IPS-18c (cell line): ENCODE results near the gene NOL4.
"Not testable (repeated sequence)": the region's sequence is repeated elsewhere in the genome, so short reads cannot be mapped to it uniquely, and the experiment has no call there.

ENCODE experiments used
- H3K4me3 ChIP-seq: 2 replicates; pipeline ENCODE4 v1.7.0; 2013; ENCODE audit warnings: low read depth, mild to moderate bottlenecking, low read length, moderate library complexity; ENCODE audit not compliant: insufficient read depth
- H3K9me3 ChIP-seq: one replicate; pipeline ENCODE4 v1.6.1; 2013; ENCODE audit warnings: mild to moderate bottlenecking, low read length, moderate library complexity; ENCODE audit not compliant: control insufficient read depth, insufficient read depth

NOL4 gene, protein sequence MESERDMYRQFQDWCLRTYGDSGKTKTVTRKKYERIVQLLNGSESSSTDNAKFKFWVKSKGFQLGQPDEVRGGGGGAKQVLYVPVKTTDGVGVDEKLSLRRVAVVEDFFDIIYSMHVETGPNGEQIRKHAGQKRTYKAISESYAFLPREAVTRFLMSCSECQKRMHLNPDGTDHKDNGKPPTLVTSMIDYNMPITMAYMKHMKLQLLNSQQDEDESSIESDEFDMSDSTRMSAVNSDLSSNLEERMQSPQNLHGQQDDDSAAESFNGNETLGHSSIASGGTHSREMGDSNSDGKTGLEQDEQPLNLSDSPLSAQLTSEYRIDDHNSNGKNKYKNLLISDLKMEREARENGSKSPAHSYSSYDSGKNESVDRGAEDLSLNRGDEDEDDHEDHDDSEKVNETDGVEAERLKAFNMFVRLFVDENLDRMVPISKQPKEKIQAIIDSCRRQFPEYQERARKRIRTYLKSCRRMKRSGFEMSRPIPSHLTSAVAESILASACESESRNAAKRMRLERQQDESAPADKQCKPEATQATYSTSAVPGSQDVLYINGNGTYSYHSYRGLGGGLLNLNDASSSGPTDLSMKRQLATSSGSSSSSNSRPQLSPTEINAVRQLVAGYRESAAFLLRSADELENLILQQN

DNA sequence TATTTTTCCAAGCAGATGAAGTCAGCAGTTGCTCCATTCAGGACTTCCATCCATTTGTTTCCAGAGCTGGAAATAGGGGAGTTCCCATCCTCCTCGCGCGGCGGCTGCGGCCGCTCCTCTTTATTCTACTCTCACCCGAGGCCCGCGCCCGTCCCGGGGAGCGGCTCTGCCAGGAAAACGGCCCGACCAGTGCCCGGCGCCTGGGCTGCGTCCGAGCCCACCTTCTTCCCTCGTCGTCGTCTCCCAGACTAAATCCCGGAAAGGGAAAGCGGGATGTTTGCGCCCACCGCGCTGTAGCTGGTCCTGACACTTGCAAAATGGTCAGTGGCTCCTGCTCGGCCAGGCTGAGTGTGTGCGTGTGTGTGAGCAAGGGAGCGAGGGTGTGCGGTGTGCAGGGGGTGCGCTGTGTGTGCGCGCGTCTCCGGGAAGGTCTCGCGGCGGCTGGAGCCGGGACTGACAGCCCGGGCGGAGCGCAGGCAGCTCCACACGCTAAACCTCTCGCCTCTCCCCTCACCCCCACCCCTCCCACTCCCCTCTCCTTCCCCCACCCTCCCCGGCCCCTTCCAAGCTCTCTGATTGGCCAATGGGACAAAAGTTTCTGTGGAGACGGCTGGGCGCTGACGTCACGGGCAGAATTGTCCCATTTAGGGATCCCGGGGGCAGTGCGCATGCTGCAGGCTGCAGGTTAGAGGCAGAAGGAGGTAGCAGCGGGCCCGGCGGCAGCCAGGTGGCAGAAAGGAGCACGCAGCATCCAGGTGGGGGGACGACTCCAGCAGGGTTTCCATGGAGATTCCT, at the start of gene NOL4:
Gene NOL4, minus strand, starts transcription at position 491 of the 795 bp plus-strand sequence. CDS start 1,660 bp downstream, outside the sequence.
- peak within 1 kb of the TSS; percentile 67 for H3K4me3 ChIP-seq
- H3K9me3 ChIP-seq: no peaks in the 10 kb centered on the region

- not testable (repeated sequence) for H3K9me3 ChIP-seq, H3K4me3 ChIP-seq
These were observed 41.3 kb upstream of the NOL4 start for GRCh38 chr18:34266029-34266428.

GRCh38 chr18:34261865-34262780, 37.4 kb upstream of the NOL4 start:
- Histone ChIP-seq H3K4me3 (no peak overlapping the region), H3K9me3 (peaks cover 4% of the 10 kb centered on the region)

GRCh38 chr18:34258176-34258575, 33.5 kb upstream of the NOL4 start:
- no peaks in the 10 kb centered on the region for H3K9me3 ChIP-seq

DNA sequence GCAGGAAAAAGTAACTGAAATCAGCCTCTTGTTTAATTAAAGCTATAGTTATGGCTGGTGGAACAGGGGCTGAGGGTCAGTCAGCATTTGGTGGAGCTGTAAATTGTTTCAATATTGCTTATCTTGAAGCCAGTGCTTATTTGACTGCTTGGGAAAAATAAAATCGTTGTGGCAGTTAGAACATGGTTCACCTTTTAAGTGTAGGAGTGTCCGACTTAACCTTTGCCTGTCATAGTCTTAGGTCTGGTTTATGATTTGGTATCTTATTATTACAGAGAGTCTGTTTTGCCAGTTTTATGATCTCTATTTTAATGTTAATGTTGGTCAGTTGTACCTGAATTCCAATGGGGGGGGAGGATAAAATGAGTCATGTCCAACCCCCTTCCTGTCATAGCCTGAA, 27.2 kb upstream of the NOL4 start:
- Histone ChIP-seq H3K9me3 (peaks cover 4% of the 10 kb centered on the region), H3K4me3 (no peak overlapping the region)

More at GRCh38 chr18:34258176-34258575, 33.5 kb upstream of the NOL4 start:
- no peak overlapping the region for H3K4me3 ChIP-seq

DNA sequence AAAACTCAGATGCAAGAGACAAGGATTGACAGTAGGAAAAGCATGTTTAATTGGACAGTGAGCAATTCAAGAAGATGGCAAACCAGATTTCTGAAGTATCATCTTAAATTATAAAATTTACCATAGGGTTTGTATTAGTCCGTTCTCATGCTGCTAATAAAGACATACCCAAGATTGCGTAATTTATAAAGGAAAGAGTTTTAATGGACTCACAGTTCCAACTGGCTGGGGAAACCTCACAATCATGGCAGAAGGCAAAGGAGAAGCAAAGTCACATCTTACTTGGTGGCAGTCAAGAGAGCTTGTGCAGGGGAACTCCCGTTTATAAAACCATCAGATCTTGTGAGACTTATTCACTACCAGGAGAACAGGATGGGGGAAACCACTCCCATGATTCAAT, 24.0 kb upstream of the NOL4 start:
- Histone ChIP-seq H3K4me3 (no peak overlapping the region), H3K9me3 (peaks cover 4% of the 10 kb centered on the region)

- H3K9me3 ChIP-seq: no peaks in the 10 kb centered on the region
- H3K4me3 ChIP-seq: no peak overlapping the region
These were observed 18.0 kb upstream of the NOL4 start for GRCh38 chr18:34242739-34243138.

DNA sequence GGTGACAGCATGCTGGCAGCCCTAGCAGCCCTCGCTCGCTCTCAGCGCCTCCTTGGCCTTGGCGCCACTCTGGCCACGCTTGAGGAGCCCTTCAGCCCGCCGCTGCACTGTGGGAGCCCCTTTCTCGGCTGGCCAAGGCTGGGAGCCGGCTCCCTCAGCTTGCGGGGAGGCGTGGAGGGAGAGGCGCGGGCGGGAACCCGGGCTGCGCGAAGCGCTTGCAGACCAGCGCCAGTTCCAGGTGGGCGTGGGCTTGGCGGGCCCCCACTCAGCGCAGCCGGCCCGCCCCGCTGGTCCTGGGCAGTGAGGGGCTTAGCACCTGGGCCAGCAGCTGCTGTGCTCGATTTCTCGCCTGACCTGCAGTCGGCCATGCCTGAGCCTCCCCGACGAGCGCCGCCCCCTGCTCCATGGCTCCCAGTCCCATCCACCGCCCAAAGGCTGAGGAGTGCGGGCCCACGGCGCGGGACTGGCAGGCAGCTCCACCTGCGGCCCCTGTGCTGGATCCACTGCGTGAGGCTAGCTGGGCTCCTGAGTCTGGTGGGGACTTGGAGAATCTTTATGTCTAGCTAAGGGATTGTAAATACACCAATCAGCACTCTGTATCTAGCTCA, 9.2 kb upstream of the NOL4 start:
- not testable (repeated sequence) for H3K9me3 ChIP-seq, H3K4me3 ChIP-seq

GRCh38 chr18:34225218-34225553, 473 bp upstream of the NOL4 start:
- H3K4me3 ChIP-seq: no peak overlapping the region
- H3K9me3 ChIP-seq: no peaks in the 10 kb centered on the region

DNA sequence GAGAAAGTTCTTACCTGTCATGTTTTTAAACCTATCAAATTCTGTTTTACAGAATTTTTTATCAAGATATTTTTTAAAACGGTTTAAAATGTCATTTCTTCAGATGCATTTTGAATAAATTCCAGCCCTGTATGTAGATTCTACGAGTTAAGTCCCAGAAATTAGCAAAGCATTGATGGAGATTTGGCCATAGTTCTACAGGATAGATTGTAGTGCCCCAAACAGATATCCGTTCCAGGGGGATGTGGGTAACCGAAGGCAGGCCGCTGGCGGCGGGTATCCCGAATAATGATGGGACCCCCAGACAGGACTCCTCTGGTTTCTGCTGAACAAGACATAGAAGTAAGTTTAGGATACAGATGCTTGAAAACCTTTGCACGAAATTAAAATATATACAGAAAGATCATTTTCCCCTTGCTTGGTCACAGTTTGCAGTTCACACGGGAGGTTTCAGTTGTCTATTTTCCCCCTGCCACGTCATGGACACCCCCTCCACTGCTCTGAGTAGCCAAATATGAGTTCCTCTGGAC, 755 bp downstream of the NOL4 start:
- Histone ChIP-seq H3K9me3 (no peaks in the 10 kb centered on the region), H3K4me3 (peak overlapping the region; percentile 67)

DNA sequence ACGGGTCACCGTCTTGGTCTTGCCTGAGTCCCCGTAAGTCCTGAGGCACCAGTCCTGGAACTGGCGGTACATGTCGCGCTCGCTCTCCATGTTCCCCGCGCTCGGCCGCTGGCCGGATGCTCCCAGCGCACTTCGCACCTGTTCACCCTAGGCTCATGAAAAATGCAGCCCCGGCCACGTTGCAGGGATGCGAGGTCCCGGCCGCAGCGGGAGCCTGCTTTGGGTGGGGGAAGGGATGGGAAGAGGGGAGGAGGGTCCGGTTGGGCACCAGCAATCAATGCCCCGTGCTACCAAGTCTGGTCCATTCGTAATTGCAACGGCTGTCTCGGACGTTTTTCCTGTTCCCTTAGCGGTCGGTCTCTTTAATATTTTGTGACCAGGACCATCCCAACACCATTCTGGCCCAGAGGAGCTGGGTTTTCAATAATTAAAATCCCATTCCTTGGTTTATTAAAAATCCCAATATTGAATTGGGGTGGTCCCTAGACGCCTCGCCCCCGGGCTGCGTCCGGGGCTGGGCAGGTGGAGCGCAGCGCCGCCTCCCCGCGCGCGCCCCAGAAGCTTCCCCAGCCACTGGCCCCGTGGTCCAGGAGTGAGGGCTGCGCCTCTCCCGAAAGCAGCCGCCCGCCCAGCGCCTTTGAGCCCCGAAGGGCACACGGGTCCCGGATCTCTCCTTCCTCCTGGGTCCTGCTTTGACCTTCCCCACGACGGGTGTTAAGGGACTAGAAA, 1.4 kb downstream of the NOL4 start:
- Histone ChIP-seq H3K9me3 (no peaks in the 10 kb centered on the region), H3K4me3 (peak overlapping the region; percentile 67)

GRCh38 chr18:34222307-34223163, 2.2 kb downstream of the NOL4 start:
- no peaks in the 10 kb centered on the region for H3K9me3 ChIP-seq
- H3K4me3 ChIP-seq: peak overlapping the region; percentile 67

DNA sequence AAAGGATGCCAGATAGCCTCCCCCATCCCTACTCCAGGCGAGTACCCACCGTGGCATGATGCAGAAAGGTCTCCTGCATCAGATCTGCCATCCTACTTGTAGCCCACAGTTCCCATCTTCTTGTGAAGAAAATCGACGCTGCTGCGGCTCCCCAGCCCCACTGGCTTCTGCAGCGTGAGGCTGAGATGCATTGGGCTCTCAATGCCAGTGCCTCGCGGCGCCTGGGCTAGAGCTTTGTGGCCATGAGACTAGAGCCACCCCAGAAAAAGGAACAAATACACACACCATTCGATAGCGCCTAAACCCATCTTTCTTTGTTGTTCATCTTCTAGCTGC, 2.8 kb downstream of the NOL4 start:
- peak overlapping the region; percentile 67 for H3K4me3 ChIP-seq
- H3K9me3 ChIP-seq: no peaks in the 10 kb centered on the region

GRCh38 chr18:34220081-34220815, 4.5 kb downstream of the NOL4 start:
- Histone ChIP-seq H3K4me3 (no peak overlapping the region), H3K9me3 (no peaks in the 10 kb centered on the region)

DNA sequence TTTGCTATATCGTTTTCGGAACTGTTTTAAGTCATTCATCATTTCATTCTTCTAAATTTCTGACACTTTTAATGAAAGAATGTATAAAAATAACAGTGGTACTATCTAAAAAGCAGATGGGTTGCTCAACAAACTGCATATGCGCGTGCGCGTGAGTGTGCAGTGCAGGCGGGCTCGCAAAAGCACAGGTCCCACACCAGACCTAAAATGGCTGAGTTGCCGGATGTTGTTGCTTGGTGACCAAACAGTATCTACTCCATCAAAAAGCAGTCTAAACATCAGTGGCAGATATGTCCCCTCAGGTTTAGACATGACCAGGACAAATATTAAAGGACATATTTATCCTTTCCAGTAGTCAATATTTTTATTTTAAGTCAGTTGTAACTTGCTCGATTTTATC, 5.1 kb downstream of the NOL4 start:
- H3K4me3 ChIP-seq: no peak overlapping the region
- H3K9me3 ChIP-seq: no peaks in the 10 kb centered on the region
